Activated CD8-positive, alpha-beta memory T cell treated with anti-CD3 and anti-CD28 coated beads, Interleukin-2, amount 50 U/mL, for 4 hours (primary cell): ENCODE data around the gene ARHGEF17.

Experiments used
- DNase-seq: peaks from one replicate; pipeline ENCODE4 v3.0.0-alpha.2; 2020

ARHGEF17 gene

DNA sequence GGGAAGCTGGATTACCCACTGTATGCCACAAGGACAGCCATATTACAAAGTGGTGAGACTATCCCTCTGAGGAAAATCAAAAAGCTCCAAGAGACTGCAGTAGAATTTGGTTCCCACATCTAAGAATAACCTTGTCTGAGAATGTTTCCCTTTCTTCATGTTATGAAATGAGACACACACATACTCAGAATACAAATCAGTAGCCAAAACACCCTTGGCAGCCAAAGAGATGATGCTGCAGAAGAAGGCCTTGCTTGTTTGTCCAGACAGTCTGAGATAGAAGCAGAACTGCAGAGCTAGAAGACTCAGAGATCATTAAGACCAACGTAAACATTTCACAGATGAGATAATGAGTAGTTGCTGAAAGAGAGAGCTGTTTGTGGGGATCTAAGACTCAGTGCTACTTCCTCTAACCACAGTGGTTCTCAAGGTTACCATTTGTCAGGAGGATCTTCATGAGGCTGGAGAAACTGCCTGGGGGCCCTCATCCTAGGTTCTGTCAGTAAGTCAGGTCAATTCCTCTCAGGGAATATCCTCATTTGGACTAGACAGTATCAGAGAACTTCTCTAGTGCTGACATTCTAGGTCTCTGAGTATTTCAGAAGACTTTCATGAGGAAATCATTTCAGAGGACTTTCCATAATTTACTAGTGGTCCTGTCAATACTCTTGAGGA lies 107.0 kb downstream of the ARHGEF17 start:
- no peak for DNase-seq

DNA sequence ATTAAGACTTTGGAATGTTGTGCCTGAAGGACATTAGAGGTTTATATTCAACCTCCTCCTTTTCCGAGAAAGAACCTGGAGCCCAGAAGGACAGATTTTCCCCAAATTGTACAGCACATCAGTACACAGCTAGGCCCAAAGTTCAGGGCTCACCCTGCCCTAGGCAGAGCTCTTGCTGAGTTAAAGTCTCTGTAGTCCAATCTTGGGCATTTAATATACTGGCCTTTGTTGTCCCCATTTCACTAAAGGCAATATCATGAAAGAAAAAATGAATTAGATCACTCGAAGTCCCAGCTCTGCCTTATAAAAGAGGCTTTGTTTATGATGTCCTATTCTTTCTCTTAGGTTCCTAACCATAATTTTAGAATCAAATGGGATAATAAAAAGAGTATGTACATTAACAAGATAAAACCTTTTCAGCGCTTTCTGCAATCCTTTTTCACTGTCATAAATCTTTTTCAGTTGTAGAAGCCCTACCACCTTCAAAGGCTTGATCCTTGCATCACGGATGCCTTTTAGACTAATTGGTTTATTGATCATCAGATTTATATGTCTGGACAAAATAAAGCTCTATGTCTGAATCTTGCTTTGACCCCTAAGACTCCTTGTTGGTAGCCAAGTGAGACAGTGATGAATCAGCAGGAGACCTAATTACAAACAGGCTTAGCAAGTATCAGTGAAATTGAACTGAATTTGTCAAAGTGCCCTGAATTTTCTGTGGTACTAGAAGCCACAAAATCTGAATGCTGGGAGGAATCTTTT lies 108.0 kb downstream of the ARHGEF17 start:
- no peak for DNase-seq

DNA sequence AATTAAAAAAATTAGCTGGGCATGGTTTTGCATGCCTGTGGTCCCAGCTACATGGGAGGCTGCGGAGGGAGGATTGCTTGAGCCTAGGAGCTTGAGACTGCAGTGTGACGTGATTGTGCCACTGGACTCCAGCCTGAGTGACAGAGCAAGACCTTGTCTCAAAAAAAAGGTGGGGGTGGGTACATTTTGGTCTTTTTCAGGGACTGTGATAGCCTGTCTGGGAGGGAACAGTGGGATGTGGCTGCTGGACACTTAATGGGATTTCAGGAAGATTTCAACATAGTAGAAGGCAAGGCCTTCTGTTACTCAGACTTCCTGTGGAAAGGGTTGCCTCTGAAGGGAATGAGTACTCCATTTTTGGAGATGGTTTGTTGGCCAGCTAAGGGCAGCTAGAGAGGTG lies 108.7 kb downstream of the ARHGEF17 start:
- DNase-seq: no peak
